HG03025 (cell line): ENCODE results near the gene HSD3B1.
"Not testable (repeated sequence)": the region's sequence is repeated elsewhere in the genome, so short reads cannot be mapped to it uniquely, and the experiment has no call there.

Source experiments
- ATAC-seq: cut with Tn5 transposase; IDR thresholded peaks from one replicate; pipeline ENCODE4 v1.9.1; 2021; ENCODE audit warnings: mild to moderate bottlenecking, moderate library complexity; ENCODE audit not compliant: unreplicated experiment, low FRiP score

The HSD3B1 gene

GRCh38 chr1:119551218-119551617, 44.2 kb downstream of the HSD3B1 start:
- ATAC-seq: no peak

GRCh38 chr1:119552656-119553055, 45.6 kb downstream of the HSD3B1 start:
- ATAC-seq: not testable (repeated sequence)

- not testable (repeated sequence) for ATAC-seq
Measured at GRCh38 chr1:119553302-119554071, 46.5 kb downstream of the HSD3B1 start.

GRCh38 chr1:119554183-119554582, 47.2 kb downstream of the HSD3B1 start:
- ATAC-seq: no peak

GRCh38 chr1:119556423-119556822, 49.4 kb downstream of the HSD3B1 start:
- ATAC-seq: no peak

GRCh38 chr1:119560402-119560801, 53.4 kb downstream of the HSD3B1 start:
- ATAC-seq: peak; percentile 40

- ATAC-seq: peak; percentile 75
Measured at GRCh38 chr1:119564548-119564947, 57.5 kb downstream of the HSD3B1 start.
